Neural cell (in vitro differentiated cells): Measurements from ENCODE around the gene TIMP4. TPM values are rescaled to one million over a fixed set of nuclear protein-coding genes. Genes with fewer than 3 reads are reported as not detected.

ENCODE experiments used
- H2AFZ ChIP-seq: fragments of 200-600, 300-800 bp; sonication (generic), shearing (Covaris generic); 2 replicates; pipeline ENCODE4 v1.6.0; 2014; ENCODE audit warnings: low read depth, mild to moderate bottlenecking, antibody characterized with exemption, low read length, moderate library complexity
- H3F3A ChIP-seq: fragments of 200-600 bp; shearing (Covaris generic); 2 replicates; pipeline ENCODE4 v1.6.1; 2016; ENCODE audit warnings: mild to moderate bottlenecking, moderate library complexity, mixed read lengths, antibody characterized with exemption, low read length; ENCODE audit not compliant: insufficient read depth, poor library complexity, severe bottlenecking
- H3K27ac ChIP-seq: fragments of 200-600, 300-800 bp; sonication (generic), shearing (Covaris generic); 2 replicates; pipeline ENCODE4 v1.5.1; 2014; ENCODE audit warnings: mild to moderate bottlenecking, low read length, moderate library complexity
- H3K27me3 ChIP-seq: fragments of 300-800, 200-600 bp; sonication (generic), shearing (Covaris generic); 2 replicates; pipeline ENCODE4 v1.6.0; 2014; ENCODE audit warnings: mild to moderate bottlenecking, low read depth, low read length, moderate library complexity; ENCODE audit not compliant: insufficient read depth
- H3K36me3 ChIP-seq: fragments of 300-800, 200-600 bp; sonication (generic), shearing (Covaris generic); 2 replicates; pipeline ENCODE4 v1.5.1; 2014; ENCODE audit warnings: mild to moderate bottlenecking, antibody characterized with exemption, low read length, moderate library complexity; ENCODE audit not compliant: insufficient read depth
- H3K4me2 ChIP-seq: fragments of 300-800, 200-600 bp; sonication (generic), shearing (Covaris generic); 2 replicates; pipeline ENCODE4 v1.6.0; 2014; ENCODE audit warnings: mild to moderate bottlenecking, low read length
- H3K4me3 ChIP-seq: fragments of 300-800, 200-600 bp; sonication (generic), shearing (Covaris generic); 2 replicates; pipeline ENCODE4 v1.5.1; 2014; ENCODE audit warnings: mild to moderate bottlenecking, low read length, moderate library complexity
- H3K79me2 ChIP-seq: fragments of 200-600 bp; shearing (Covaris generic); replicated peaks from 2 replicates; pipeline ENCODE4 v1.6.0; 2014; ENCODE audit warnings: mild to moderate bottlenecking, low read length, moderate library complexity; ENCODE audit not compliant: insufficient read depth
- H3K9ac ChIP-seq: fragments of 300-800, 200-600 bp; sonication (generic), shearing (Covaris generic); 2 replicates; pipeline ENCODE4 v1.6.1; 2016; ENCODE audit warnings: mild to moderate bottlenecking, low read length, mixed read lengths
- H3K9me2 ChIP-seq: fragments of 200-600 bp; shearing (Covaris generic); 2 replicates; pipeline ENCODE4 v1.6.1; 2016; ENCODE audit warnings: mild to moderate bottlenecking, low read length, mixed read lengths; ENCODE audit not compliant: insufficient read depth
- H3K9me3 ChIP-seq: fragments of 200-600, 300-800 bp; sonication (generic), shearing (Covaris generic); 2 replicates; pipeline ENCODE4 v1.6.1; 2016; ENCODE audit warnings: mild to moderate bottlenecking, mixed run types, low read length, moderate library complexity, mixed read lengths
- H4K20me1 ChIP-seq: fragments of 200-600 bp; shearing (Covaris generic); 2 replicates; pipeline ENCODE4 v1.6.1; 2016; ENCODE audit warnings: mild to moderate bottlenecking, mixed run types; ENCODE audit not compliant: insufficient read depth
- EP300 ChIP-seq: fragments of 450-650 bp; conservative IDR thresholded peaks from 2 replicates; pipeline ENCODE4 v1.6.1; 2014; ENCODE audit warnings: antibody characterized with exemption, mild to moderate bottlenecking, moderate library complexity; ENCODE audit not compliant: poor library complexity, severe bottlenecking
- EZH2 ChIP-seq: fragments of 200-600, 300-800 bp; shearing (Covaris generic), sonication (generic); IDR thresholded peaks from 2 replicates; pipeline ENCODE4 v1.6.1; 2014; ENCODE audit warnings: antibody characterized with exemption, low read length, borderline replicate concordance, mild to moderate bottlenecking; ENCODE audit not compliant: insufficient read depth, poor library complexity, severe bottlenecking
- MXI1 ChIP-seq: fragments of 450-650 bp; conservative IDR thresholded peaks from 2 replicates; pipeline ENCODE4 v1.6.1; 2014; ENCODE audit warnings: antibody characterized with exemption, mild to moderate bottlenecking; ENCODE audit not compliant: poor library complexity, severe bottlenecking
- POLR2AphosphoS5 ChIP-seq: IDR thresholded peaks from 2 replicates; pipeline ENCODE4 v1.6.1; 2012
- RAD21 ChIP-seq: fragments of 450-650 bp; conservative IDR thresholded peaks from 2 replicates; pipeline ENCODE4 v1.6.1; 2014; ENCODE audit warnings: antibody characterized with exemption, mild to moderate bottlenecking, moderate library complexity
- SMC3 ChIP-seq: fragments of 450-650 bp; conservative IDR thresholded peaks from 2 replicates; pipeline ENCODE4 v1.6.1; 2014; ENCODE audit warnings: antibody characterized with exemption, mild to moderate bottlenecking, moderate library complexity; ENCODE audit not compliant: poor library complexity
- TAF1 ChIP-seq: IDR thresholded peaks from 2 replicates; pipeline ENCODE4 v1.6.1; 2012; ENCODE audit warnings: low read depth
- polyA minus RNA-seq: library from RNA; depleted of rRNA, polyadenylated mRNA; stranded (reverse); fragments of >200 nt; gene quantifications from 2 replicates; pipeline ENCODE4 v1.2.3, GENCODE V29; 2014
- polyA plus RNA-seq: library from polyadenylated mRNA; depleted of rRNA; stranded (reverse); fragments of >200 nt; gene quantifications from 2 replicates; pipeline ENCODE4 v1.2.3, GENCODE V29; 2014
- TF ChIP-seq, protein P1 (sequence below): fragments of 450-650 bp; IDR thresholded peaks from 2 replicates; pipeline ENCODE4 v1.5.1; 2014; ENCODE audit warnings: antibody characterized with exemption, mild to moderate bottlenecking, moderate library complexity; ENCODE audit not compliant: poor library complexity, severe bottlenecking
- TF ChIP-seq, protein P2 (sequence below): IDR thresholded peaks from 2 replicates; pipeline ENCODE4 v1.6.1; 2012; ENCODE audit warnings: borderline replicate concordance

TIMP4 gene
- polyA plus RNA-seq (0.70 TPM in 1 of 2 replicates, not detected in the other), polyA minus RNA-seq (0.58 and 0.97 TPM in 2 replicates)

DNA sequence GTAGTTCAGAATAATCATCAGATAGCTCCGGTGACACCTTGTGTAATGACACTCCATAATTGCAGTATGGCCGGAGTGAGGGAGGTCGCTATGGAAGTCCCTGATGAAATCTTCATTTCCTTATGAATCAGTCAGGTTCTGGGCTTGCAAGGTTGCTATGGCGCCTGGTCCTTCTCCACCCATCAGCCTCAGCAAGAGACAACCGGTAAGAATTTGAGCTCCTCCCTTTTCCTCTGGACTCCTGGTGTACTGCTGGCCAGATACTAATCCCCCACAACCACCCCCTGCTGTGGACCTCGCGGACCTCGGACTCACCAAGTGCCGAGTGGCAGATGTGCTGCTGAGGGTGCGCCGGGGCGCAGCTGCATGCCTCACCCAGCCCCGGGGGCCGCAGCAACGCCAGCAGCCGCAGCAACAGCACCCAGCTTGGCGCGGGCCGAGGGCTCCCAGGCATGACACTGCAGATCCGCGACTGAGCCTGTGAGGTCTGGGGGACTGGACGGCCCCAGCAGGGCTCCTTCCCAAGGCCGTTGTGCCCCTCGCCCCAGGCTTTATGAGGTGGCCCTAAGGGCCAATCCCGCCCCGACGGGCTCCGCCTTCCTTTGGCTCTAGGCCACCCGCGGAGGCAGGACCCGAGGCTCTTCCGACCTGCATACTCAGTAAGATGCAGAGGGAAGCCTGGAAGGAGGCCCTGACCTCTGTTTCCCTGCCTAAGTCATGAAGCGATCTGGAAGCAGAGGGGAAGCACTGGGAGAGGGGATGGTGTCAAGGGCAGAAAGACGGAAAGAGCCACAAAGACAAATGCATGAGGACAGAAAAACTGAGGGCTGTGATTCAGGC lies at the start of gene TIMP4:
Gene TIMP4, minus strand, starts transcription at position 526 of the 840 bp plus-strand sequence. Its CDS starts 72 bp downstream, at position 454.
- Histone ChIP-seq H3K4me3 (peak within 1 kb of the TSS; percentile 43), H3K36me3 (no peaks in the 10 kb centered on the region), H3K27me3 (no peaks in the 10 kb centered on the region), H4K20me1 (no peaks in the 10 kb centered on the region), H2AFZ (no peak within 1 kb of the TSS), H3K9me2 (no peaks in the 10 kb centered on the region), H3K79me2 (no peaks in the 10 kb centered on the region), H3K9ac (no peak within 1 kb of the TSS), H3K9me3 (no peaks in the 10 kb centered on the region), H3F3A (no peaks in the 10 kb centered on the region), H3K4me2 (peak within 1 kb of the TSS; percentile 34), H3K27ac (peak within 1 kb of the TSS; percentile 8)
- TF ChIP-seq POLR2AphosphoS5 (no peak), SMC3 (no peak), RAD21 (no peak), TAF1 (no peak), MXI1 (no peak), EP300 (no peak), EZH2 (no peak)
- TF ChIP-seq, protein P1, sequence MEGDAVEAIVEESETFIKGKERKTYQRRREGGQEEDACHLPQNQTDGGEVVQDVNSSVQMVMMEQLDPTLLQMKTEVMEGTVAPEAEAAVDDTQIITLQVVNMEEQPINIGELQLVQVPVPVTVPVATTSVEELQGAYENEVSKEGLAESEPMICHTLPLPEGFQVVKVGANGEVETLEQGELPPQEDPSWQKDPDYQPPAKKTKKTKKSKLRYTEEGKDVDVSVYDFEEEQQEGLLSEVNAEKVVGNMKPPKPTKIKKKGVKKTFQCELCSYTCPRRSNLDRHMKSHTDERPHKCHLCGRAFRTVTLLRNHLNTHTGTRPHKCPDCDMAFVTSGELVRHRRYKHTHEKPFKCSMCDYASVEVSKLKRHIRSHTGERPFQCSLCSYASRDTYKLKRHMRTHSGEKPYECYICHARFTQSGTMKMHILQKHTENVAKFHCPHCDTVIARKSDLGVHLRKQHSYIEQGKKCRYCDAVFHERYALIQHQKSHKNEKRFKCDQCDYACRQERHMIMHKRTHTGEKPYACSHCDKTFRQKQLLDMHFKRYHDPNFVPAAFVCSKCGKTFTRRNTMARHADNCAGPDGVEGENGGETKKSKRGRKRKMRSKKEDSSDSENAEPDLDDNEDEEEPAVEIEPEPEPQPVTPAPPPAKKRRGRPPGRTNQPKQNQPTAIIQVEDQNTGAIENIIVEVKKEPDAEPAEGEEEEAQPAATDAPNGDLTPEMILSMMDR: no peak
- TF ChIP-seq, protein P2, sequence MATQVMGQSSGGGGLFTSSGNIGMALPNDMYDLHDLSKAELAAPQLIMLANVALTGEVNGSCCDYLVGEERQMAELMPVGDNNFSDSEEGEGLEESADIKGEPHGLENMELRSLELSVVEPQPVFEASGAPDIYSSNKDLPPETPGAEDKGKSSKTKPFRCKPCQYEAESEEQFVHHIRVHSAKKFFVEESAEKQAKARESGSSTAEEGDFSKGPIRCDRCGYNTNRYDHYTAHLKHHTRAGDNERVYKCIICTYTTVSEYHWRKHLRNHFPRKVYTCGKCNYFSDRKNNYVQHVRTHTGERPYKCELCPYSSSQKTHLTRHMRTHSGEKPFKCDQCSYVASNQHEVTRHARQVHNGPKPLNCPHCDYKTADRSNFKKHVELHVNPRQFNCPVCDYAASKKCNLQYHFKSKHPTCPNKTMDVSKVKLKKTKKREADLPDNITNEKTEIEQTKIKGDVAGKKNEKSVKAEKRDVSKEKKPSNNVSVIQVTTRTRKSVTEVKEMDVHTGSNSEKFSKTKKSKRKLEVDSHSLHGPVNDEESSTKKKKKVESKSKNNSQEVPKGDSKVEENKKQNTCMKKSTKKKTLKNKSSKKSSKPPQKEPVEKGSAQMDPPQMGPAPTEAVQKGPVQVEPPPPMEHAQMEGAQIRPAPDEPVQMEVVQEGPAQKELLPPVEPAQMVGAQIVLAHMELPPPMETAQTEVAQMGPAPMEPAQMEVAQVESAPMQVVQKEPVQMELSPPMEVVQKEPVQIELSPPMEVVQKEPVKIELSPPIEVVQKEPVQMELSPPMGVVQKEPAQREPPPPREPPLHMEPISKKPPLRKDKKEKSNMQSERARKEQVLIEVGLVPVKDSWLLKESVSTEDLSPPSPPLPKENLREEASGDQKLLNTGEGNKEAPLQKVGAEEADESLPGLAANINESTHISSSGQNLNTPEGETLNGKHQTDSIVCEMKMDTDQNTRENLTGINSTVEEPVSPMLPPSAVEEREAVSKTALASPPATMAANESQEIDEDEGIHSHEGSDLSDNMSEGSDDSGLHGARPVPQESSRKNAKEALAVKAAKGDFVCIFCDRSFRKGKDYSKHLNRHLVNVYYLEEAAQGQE: no peak

DNA sequence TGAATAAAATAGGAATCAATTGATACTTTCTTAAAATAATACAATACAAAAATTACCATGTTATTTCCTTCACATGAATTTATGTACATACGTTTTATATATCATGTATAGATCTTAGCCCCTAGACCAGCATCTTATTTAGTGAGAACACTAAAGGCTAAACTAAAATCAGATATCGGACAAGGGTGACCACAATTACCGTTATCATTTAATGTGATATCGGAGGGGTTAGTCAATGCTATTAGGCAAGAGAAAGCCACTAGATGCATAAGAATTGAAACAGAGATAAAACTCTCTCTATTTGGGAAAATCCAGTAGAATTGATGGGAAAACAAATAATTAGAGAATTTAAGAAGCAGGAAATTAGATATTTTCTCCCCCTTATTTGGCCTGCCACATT lies 46.5 kb upstream of the TIMP4 start:
- Histone ChIP-seq H4K20me1 (no peaks in the 10 kb centered on the region), H3F3A (no peaks in the 10 kb centered on the region), H3K79me2 (no peaks in the 10 kb centered on the region), H3K27ac (no peak overlapping the region), H3K36me3 (no peaks in the 10 kb centered on the region), H3K9me3 (peaks cover 5% of the 10 kb centered on the region), H2AFZ (no peak overlapping the region), H3K9ac (no peak overlapping the region), H3K9me2 (no peaks in the 10 kb centered on the region), H3K27me3 (no peaks in the 10 kb centered on the region), H3K4me3 (no peak overlapping the region), H3K4me2 (no peak overlapping the region)
- TF ChIP-seq, protein P2: no peak
- no peak for TF ChIP-seq TAF1
- TF ChIP-seq MXI1: no peak
